OCI-LY7 (cell line): Measurements from ENCODE around the gene DIP2A. TPM values are rescaled to one million over a fixed set of nuclear protein-coding genes. Genes with fewer than 3 reads are reported as not detected.

ENCODE experiments used
- BruUV-seq: library from RNA; stranded (reverse); fragments of 400-500 nt; replicated peaks from 2 replicates; lab custom pipeline; 2021; lab: Mats Ljungman, UMichigan
- CTCF ChIA-PET: fragments of 300-600 bp; sonication (Branson Sonifier 250); formaldehyde crosslinking; loops from one replicate; lab custom pipeline; 2022; ENCODE audit warnings: antibody characterized with exemption; ENCODE audit not compliant: unreplicated experiment; lab: Charles Lee
- POLR2A ChIA-PET: fragments of 300-600 bp; sonication (Branson Sonifier 250); formaldehyde crosslinking; loops from one replicate; lab custom pipeline; 2022; ENCODE audit warnings: antibody characterized with exemption; lab: Charles Lee
- DNase-seq: peaks from one replicate; pipeline ENCODE4 v3.0.0-alpha.2; 2015; ENCODE audit warnings: low spot score
- H2AFZ ChIP-seq: fragments of 200-600 bp; sonication (generic), shearing (Covaris generic); 2 replicates; pipeline ENCODE4 v1.6.1; 2014; ENCODE audit warnings: mild to moderate bottlenecking, antibody characterized with exemption, low read length, moderate library complexity
- H3K27ac ChIP-seq: fragments of 200-600 bp; sonication (generic); 2 replicates; pipeline ENCODE4 v1.5.1; 2014; ENCODE audit warnings: mixed run types, low read depth, mild to moderate bottlenecking, moderate library complexity, low read length, inconsistent platforms; ENCODE audit not compliant: poor library complexity, severe bottlenecking
- H3K36me3 ChIP-seq: fragments of 200-600 bp; sonication (generic); 2 replicates; pipeline ENCODE4 v1.6.1; 2014; ENCODE audit warnings: mild to moderate bottlenecking, antibody characterized with exemption, low read length, moderate library complexity, mixed read lengths; ENCODE audit not compliant: insufficient read depth
- H3K4me1 ChIP-seq: fragments of 200-600 bp; sonication (generic); 2 replicates; pipeline ENCODE4 v1.5.1; 2014; ENCODE audit warnings: mild to moderate bottlenecking, low read length; ENCODE audit not compliant: insufficient read depth, poor library complexity, severe bottlenecking
- H3K4me2 ChIP-seq: fragments of 200-600 bp; sonication (generic); 2 replicates; pipeline ENCODE4 v1.6.1; 2014; ENCODE audit warnings: mild to moderate bottlenecking, low read length
- H3K4me3 ChIP-seq: fragments of 200-600 bp; sonication (generic); 2 replicates; pipeline ENCODE4 v1.5.1; 2014; ENCODE audit warnings: mild to moderate bottlenecking, low read depth, low read length; ENCODE audit not compliant: poor library complexity, severe bottlenecking
- H3K79me2 ChIP-seq: fragments of 200-600 bp; sonication (generic); 2 replicates; pipeline ENCODE4 v1.6.1; 2016; ENCODE audit warnings: low read depth, mild to moderate bottlenecking, low read length, moderate library complexity, mixed read lengths; ENCODE audit not compliant: insufficient read depth
- H3K9me2 ChIP-seq: fragments of 200-600 bp; sonication (generic); 2 replicates; pipeline ENCODE4 v1.6.1; 2016; ENCODE audit warnings: mild to moderate bottlenecking, low read length, mixed read lengths; ENCODE audit not compliant: insufficient read depth
- H3K9me3 ChIP-seq: fragments of 200-600 bp; sonication (generic); 2 replicates; pipeline ENCODE4 v1.6.1; 2014; ENCODE audit warnings: mild to moderate bottlenecking, mixed run types, low read length, mixed read lengths
- H4K20me1 ChIP-seq: fragments of 200-600 bp; sonication (generic); 2 replicates; pipeline ENCODE4 v1.6.1; 2014; ENCODE audit warnings: mild to moderate bottlenecking, antibody characterized with exemption, low read length, moderate library complexity, mixed read lengths; ENCODE audit not compliant: insufficient read depth
- CTCF ChIP-seq: fragments of 200-600 bp; sonication (generic); conservative IDR thresholded peaks from 2 replicates; pipeline ENCODE4 v1.5.1; 2014; ENCODE audit warnings: mild to moderate bottlenecking, antibody characterized with exemption, low read length, moderate library complexity, mixed read lengths
- EZH2phosphoT487 ChIP-seq: fragments of 200-600 bp; sonication (generic); IDR thresholded peaks from 2 replicates; pipeline ENCODE4 v1.6.1; 2018; ENCODE audit warnings: low read depth, borderline replicate concordance, mild to moderate bottlenecking, mixed run types, antibody characterized with exemption, low read length, moderate library complexity, mixed read lengths
- intact Hi-C: fragments of 100-400 bp; cut with micrococcal nuclease; formaldehyde crosslinking; loops from one replicate; pipeline ENCODE4 v1.10.0; 2022; ENCODE audit not compliant: unreplicated experiment
- total RNA-seq, 2 experiments: library from RNA; depleted of rRNA in 1 of 2; stranded (reverse); fragments of >200 nt in 1 of 2; shearing (Covaris generic) in 1 of 2; gene quantifications; 2 replicates each; pipeline ENCODE4 v1.2.3, GENCODE V29; 2014 to 2022

DIP2A gene
- total RNA-seq, 2 experiments from 2014 or later, result 27.9 to 44.7 TPM

- ChIA-PET POLR2A (no interaction called here), CTCF (no interaction called here)
- peak overlapping the region; percentile 79 for H3K4me2 ChIP-seq
- peaks cover 49% of the 10 kb centered on the region for H3K36me3 ChIP-seq
- TF ChIP-seq EZH2phosphoT487 (no peak), CTCF (no peak)
- BruUV-seq, result no TSS peak
- H3K4me3 ChIP-seq, result peak overlapping the region; percentile 89
- H3K4me1 ChIP-seq, result peaks cover 19% of the 10 kb centered on the region
- no peak for DNase-seq
- intact Hi-C loops, result loop anchor here (5.0 kb wide), 1 partner anchor 101 kb away; no protein-coding TSS in a partner anchor
- H3K9me2 ChIP-seq, result no peaks in the 10 kb centered on the region
- H3K79me2 ChIP-seq, result peaks cover 40% of the 10 kb centered on the region
- no peak overlapping the region for H3K27ac ChIP-seq
- peaks cover 17% of the 10 kb centered on the region; the same call in 1 of the 2 replicates for H4K20me1 ChIP-seq
- no peaks in the 10 kb centered on the region for H3K9me3 ChIP-seq
- H2AFZ ChIP-seq, result no peak overlapping the region
These were observed 1.9 kb upstream of the DIP2A start for GRCh38 chr21:46456750-46457149.

GRCh38 chr21:46457801-46458314, 833 bp upstream of the DIP2A start:
- Histone ChIP-seq H3K27ac (peak overlapping the region; percentile 66), H3K4me1 (peaks cover 19% of the 10 kb centered on the region), H3K4me3 (peak overlapping the region; percentile 89), H4K20me1 (peaks cover 9% of the 10 kb centered on the region; the same call in 1 of the 2 replicates), H3K4me2 (peak overlapping the region; percentile 79), H3K36me3 (peaks cover 43% of the 10 kb centered on the region), H3K9me2 (no peaks in the 10 kb centered on the region), H3K9me3 (no peaks in the 10 kb centered on the region), H2AFZ (peak overlapping the region; percentile 57; the same call in 1 of the 2 replicates), H3K79me2 (peaks cover 40% of the 10 kb centered on the region)
- CTCF ChIA-PET, result no interaction called here
- no peak for TF ChIP-seq EZH2phosphoT487
- no peak for TF ChIP-seq CTCF
- no TSS peak for BruUV-seq
- DNase-seq, result peak; percentile 57
- POLR2A ChIA-PET, result interaction anchor here (2.1 kb wide), 1 partner anchor 101 kb away, joined by 6 read pairs; no protein-coding TSS in a partner anchor
- intact Hi-C loops, result loop anchor here (1.0 to 5.0 kb wide), 3 partner anchors 99 to 230 kb away; partner anchors contain the start of genes LSS and PCNT

- ChIA-PET POLR2A (interaction anchor here (0.6 to 2.1 kb wide), 3 partner anchors 16 to 176 kb away, joined by 3 to 6 read pairs (median 5); partner anchors contain the start of gene PRMT2), CTCF (interaction anchor here (1.0 kb wide), 1 partner anchor 181 kb away, joined by 4 read pairs; no protein-coding TSS in a partner anchor)
- intact Hi-C loops, result loop anchor here (5.0 kb wide), 1 partner anchor 98 kb away; no protein-coding TSS in a partner anchor
- no TSS peak for BruUV-seq
- no peak overlapping the region for H3K27ac ChIP-seq
- peak overlapping the region; percentile 89 for H3K4me3 ChIP-seq
- TF ChIP-seq EZH2phosphoT487 (no peak), CTCF (no peak)
- H3K4me2 ChIP-seq, result peak overlapping the region; percentile 99
- no peaks in the 10 kb centered on the region for H3K9me2 ChIP-seq
- H3K9me3 ChIP-seq, result no peaks in the 10 kb centered on the region
- H3K36me3 ChIP-seq, result peaks cover 43% of the 10 kb centered on the region
- peaks cover 40% of the 10 kb centered on the region for H3K79me2 ChIP-seq
- peak overlapping the region; percentile 61; the same call in 1 of the 2 replicates for H2AFZ ChIP-seq
- DNase-seq, result no peak
- H3K4me1 ChIP-seq, result peaks cover 19% of the 10 kb centered on the region
- peaks cover 9% of the 10 kb centered on the region; the same call in 1 of the 2 replicates for H4K20me1 ChIP-seq
These were observed 299 bp downstream of the DIP2A start for GRCh38 chr21:46459024-46459355.
